HG02571 (cell line): Measurements from ENCODE around the gene P2RY12.
A peak's percentile ranks its signal among the peaks of the same experiment; 100 is the strongest.
"Not testable (repeated sequence)": the region's sequence is repeated elsewhere in the genome, so short reads cannot be mapped to it uniquely, and the experiment has no call there.

Source experiments
- ATAC-seq: cut with Tn5 transposase; IDR thresholded peaks from one replicate; pipeline ENCODE4 v1.9.1; 2021; ENCODE audit warnings: mild to moderate bottlenecking, moderate library complexity; ENCODE audit not compliant: unreplicated experiment

Gene P2RY12

DNA sequence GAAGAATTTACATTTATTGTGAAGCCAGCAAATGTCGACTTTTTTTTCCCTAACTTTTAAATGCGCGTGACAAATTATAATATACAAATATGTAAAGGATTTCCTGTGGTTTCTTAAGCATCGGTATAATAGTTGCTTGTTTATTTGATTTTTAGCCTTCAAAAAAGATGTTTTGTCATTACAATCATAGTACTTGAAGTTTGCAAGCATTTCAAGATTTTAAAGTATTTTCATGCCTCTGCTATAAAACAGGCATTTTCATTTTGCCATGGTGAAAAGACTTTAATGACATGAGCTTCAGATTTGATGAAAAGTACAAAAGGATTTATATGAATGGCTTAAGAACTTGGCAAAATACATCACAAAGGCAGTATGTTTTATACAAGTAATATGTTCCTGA lies 9.4 kb upstream of the P2RY12 start:
- ATAC-seq: no peak

GRCh38 chr3:151393146-151393830 lies 8.7 kb upstream of the P2RY12 start:
- ATAC-seq: no peak

GRCh38 chr3:151392191-151392590 lies 7.6 kb upstream of the P2RY12 start:
- ATAC-seq: not testable (repeated sequence)

DNA sequence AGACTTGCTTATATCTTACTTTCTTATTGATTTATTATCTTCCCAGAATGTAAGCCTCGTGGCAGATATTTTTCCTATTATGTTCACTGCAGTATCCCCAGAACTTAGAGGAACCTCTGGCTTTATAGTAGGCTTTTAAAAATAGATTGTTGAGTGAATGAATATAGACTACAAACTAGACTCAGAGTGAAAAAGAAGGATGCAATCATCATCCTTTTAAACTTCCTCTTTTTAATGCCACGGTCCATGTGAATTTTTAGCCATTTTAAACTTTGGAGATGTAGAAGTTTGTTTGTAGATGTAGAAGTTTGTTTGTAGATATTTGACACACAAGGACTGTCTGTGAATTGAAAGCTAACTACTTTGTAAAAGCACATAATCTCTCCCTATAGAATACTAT lies 7.2 kb upstream of the P2RY12 start:
- ATAC-seq: no peak

GRCh38 chr3:151387842-151388241 lies 3.3 kb upstream of the P2RY12 start:
- ATAC-seq: no peak

GRCh38 chr3:151387432-151387831 lies 2.9 kb upstream of the P2RY12 start:
- ATAC-seq: no peak

- ATAC-seq: no peak
Observed at GRCh38 chr3:151386056-151386455, 1.5 kb upstream of the P2RY12 start.

GRCh38 chr3:151383956-151384355 lies 597 bp downstream of the P2RY12 start:
- peak; percentile 48 for ATAC-seq

- ATAC-seq: no peak
Observed at GRCh38 chr3:151383111-151383510, 1.4 kb downstream of the P2RY12 start.

GRCh38 chr3:151382671-151383070 lies 1.9 kb downstream of the P2RY12 start:
- ATAC-seq: no peak

DNA sequence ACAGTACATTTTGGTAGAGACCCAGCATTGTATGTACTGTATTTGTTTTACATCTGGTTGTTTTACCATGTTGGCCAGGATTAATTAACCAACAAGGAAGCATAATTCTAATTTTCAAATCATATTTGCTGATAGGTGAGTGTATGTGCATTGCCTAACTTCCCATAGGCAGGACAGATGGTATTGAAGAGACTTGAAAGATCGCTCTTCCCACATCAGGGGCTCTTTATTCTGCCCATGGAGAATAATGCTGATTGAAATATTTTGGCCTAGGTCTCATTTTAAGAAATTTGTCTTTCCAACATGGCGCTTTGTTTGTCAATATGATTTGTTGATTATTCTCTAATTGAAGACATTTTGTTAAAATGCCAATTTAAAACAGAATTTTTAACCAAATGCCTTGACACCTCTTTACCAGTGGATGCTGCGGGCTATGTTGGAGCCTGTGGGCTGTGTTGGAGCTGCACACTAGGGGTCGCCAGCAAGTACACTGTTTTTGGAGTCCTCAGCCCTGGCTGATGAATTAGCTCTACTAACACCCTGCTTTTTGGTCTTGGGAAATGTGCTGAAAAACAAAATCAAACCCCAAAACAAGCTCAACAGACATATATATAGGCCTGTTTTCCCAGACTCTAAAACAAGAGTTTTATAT lies 5.3 kb downstream of the P2RY12 start:
- ATAC-seq: no peak

GRCh38 chr3:151377768-151378385 lies 6.7 kb downstream of the P2RY12 start:
- peak; percentile 65 for ATAC-seq

DNA sequence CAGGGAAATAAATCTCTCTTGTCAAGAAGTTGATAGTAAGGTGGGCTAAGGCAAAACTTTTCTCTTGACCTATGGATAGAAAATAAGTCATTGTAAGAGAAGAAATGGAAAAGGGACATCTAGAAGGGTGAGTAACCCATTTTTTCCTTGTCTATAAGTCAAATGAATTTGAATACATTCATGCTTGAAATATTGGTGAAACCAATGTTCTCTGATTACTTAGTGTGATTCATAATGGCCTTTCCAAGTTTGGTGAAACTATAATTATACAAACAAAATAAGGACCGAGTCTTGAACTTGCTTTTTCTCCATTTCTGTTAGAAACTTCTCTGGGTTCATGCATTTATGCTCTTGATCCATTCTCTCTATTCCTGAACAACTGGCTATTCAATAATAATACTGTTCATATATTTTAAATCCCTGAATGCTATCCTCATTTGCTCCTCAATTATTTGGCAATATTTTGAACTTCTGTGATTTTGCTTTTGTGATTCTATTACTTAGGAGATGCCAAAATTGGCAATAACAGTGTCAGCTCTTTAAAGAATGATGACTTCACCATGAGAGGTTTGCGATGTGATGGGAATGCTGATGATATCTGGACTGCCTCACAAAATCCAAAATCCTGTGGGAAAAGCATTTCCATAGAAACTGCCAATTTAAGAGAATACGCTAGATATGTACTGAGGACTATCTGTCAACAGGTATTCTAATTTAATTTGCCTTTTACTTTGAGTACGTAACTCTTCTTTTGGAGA lies 12.3 kb downstream of the P2RY12 start:
- ATAC-seq: no peak

GRCh38 chr3:151371526-151371925 lies 13.0 kb downstream of the P2RY12 start:
- no peak for ATAC-seq

- no peak for ATAC-seq
Observed at GRCh38 chr3:151367448-151367847, 17.1 kb downstream of the P2RY12 start.

DNA sequence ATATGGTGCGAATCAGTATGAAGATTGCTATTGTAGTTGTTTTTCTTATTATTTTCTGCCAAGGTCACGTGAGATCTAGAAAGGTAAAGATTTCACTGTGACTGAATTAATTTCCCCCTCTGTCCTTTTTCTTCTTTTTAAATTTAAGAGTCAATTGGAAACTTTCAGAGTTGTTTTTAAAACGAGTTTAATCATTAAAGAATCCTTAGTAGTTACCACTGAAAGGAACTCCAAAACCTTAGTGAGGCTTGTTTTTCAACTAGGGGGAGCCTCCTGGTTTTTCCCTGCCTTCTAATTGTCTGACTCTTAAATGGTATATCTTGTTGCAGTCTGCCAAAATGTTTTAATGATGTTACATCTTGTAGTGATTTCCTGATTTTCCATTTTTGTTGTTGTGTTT lies 17.6 kb downstream of the P2RY12 start:
- no peak for ATAC-seq

GRCh38 chr3:151362751-151363174 lies 21.8 kb downstream of the P2RY12 start:
- ATAC-seq: no peak

DNA sequence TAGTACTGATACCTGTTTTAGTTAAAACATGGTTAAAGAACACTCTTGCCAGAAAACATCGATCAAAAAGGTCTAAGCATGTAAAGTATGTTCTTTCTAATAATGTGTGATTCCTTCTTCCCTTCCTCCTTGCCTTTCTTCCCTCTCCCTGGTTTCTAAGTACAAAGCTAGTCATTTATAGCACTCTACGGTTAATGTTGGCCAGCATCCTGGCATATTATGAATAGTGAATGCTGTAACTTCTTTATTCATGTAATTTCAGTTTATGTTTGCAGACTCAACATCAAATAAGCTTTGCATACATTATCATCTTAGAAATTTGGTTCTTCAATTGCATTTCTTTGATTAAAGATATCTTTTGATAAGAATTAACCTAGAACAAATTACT lies 27.1 kb downstream of the P2RY12 start:
- no peak for ATAC-seq

- ATAC-seq: no peak
Observed at GRCh38 chr3:151356794-151357462, 27.6 kb downstream of the P2RY12 start.

DNA sequence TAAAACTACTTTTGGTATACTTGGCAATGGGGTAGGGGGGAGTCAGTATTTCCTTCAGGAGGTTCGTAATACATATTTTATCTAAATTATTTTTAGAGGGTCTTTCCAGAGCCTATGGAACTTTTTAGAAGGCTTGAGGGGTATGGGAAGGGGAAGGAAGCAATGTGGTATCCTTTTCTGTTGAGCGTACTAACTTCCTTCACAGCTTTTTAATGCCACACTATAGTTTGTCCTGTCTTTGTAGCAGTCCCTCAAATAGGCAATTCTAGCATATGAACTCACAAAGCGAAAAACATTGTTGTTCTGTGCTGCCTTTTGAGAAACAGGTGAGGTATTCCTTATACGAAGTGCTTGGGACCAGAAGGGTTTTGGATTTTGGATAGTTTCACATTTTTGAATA lies 32.9 kb downstream of the P2RY12 start:
- ATAC-seq: no peak

DNA sequence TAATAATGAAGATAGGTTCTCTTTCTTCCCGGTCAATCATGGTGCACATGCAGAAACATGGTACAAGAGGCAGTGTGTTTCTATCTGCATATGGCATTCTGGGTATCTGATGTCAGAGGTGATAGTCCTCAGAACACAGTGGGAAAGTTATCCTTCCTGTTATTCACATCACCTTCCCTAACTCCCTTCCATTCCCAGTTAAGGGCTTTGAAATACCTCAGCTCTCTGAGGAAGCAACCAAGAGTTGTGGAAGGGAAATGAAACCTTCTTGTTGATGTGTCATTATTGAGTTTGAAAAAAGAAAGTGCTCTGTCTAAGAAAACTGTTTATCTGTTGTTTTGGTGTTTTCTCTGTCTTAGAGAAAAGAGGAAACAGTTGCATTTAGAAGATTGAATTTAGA lies 33.3 kb downstream of the P2RY12 start:
- ATAC-seq: peak; percentile 89
